ENCODE data around the gene IZUMO4. TPM values are rescaled to one million over a fixed set of nuclear protein-coding genes. Genes with fewer than 3 reads are reported as not detected.

The IZUMO4 gene
- total RNA-seq (1 to 10 TPM in 2 of 5 donors, not detected in 3; 3.5 to 7.5 TPM), polyA plus RNA-seq (10 to 100 TPM in 1 of 3 donors, 1 to 10 TPM in 2; 8.1 to 22.3 (median 9.6) TPM)
- long read RNA-seq, donor 1: 0 reads
- long read RNA-seq, donor 2: 0 reads
- long read RNA-seq, donor 3, partial matches to known transcripts: 14 of 14 reads
- long read RNA-seq, donor 3, other reads (novel, unspliced or antisense): 0 of 14 reads
- long read RNA-seq, donor 4: 0 reads
- long read RNA-seq, donor 5, partial matches to known transcripts: 55 of 63 reads
- long read RNA-seq, donor 5, other reads (novel, unspliced or antisense): 7 of 63 reads
- long read RNA-seq, donor 6: 0 reads
- long read RNA-seq, donor 7: 0 reads
- long read RNA-seq, donor 8, partial matches to known transcripts: 0 of 1 reads
- long read RNA-seq, donor 8, other reads (novel, unspliced or antisense): 0 of 1 reads
- long read RNA-seq, donor 9, partial matches to known transcripts: 73 of 74 reads
- long read RNA-seq, donor 9, other reads (novel, unspliced or antisense): 0 of 74 reads
- long read RNA-seq, donor 10: 0 reads

GRCh38 chr19:2096480-2097202 lies at the start of gene IZUMO4:
Gene IZUMO4, plus strand, starts transcription at chr19:2096915. Its CDS starts 31 bp downstream, at chr19:2096946.
- Histone ChIP-seq H3K4me3 (peak within 1 kb of the TSS; percentile 59 to 83 (median 80)), H3K27ac (peak within 1 kb of the TSS; percentile 88 to 100 (median 98)), H3K27me3 (no peaks in the 10 kb centered on the region), H3K36me3 (peaks cover 20 to 37% (median 36%) of the 10 kb centered on the region in 4 donors), H3K4me1 (peaks cover 24 to 58% (median 51%) of the 10 kb centered on the region in 4 donors), H3K9me3 (no peaks in the 10 kb centered on the region)
- 0 to 1% (median 1%) methylated on average over 11 to 70 of the region's 70 CpGs for WGBS, 5 donors
- DNase-seq: peak; percentile 100
- TF ChIP-seq POLR2AphosphoS5 (IDR thresholded peaks at IDR 0.05) (peak in 2 of 3 donors; percentile 32 to 55), EP300 (IDR thresholded peaks at IDR 0.05) (no peak), CTCF (IDR thresholded peaks at IDR 0.05) (peak in 3 of 7 experiments; percentile 27 to 52 (median 31))
- intact Hi-C loops (cut with DNase I; ENCODE audit: low total_unique reads): no loop called here

GRCh38 chr19:2047076-2047448 lies 49.7 kb upstream of the IZUMO4 start:
- Histone ChIP-seq H3K9me3 (no peaks in the 10 kb centered on the region), H3K4me3 (peak overlapping the region; percentile 75 to 99 (median 98)), H3K27me3 (no peaks in the 10 kb centered on the region), H3K36me3 (peaks cover 26 to 63% (median 58%) of the 10 kb centered on the region in 4 donors), H3K27ac (peak overlapping the region; percentile 94 to 100 (median 100)), H3K4me1 (peaks cover 81 to 87% (median 84%) of the 10 kb centered on the region in 4 donors)
- no peak for TF ChIP-seq CTCF (IDR thresholded peaks at IDR 0.05)
- no peak for TF ChIP-seq POLR2A (IDR thresholded peaks at IDR 0.05)
- no peak for TF ChIP-seq POLR2AphosphoS5 (IDR thresholded peaks at IDR 0.05)
- no peak for TF ChIP-seq EP300 (IDR thresholded peaks at IDR 0.05)
- intact Hi-C loops (cut with DNase I; ENCODE audit: low total_unique reads): no loop called here
- 40 to 76% (median 57%) methylated on average over 3 to 6 of the region's 6 CpGs for WGBS, 5 donors
- no peak for DNase-seq

- Histone ChIP-seq H3K36me3 (peaks cover 23 to 59% (median 56%) of the 10 kb centered on the region in 4 donors), H3K4me3 (peak overlapping the region; percentile 75 to 99 (median 98))
- WGBS, 5 donors: 34 to 49% (median 44%) methylated on average over 17 to 22 of the region's 22 CpGs
These were observed 49.1 kb upstream of the IZUMO4 start for GRCh38 chr19:2047449-2048103.

GRCh38 chr19:2048104-2048958 lies 48.4 kb upstream of the IZUMO4 start:
- Histone ChIP-seq H3K9me3 (no peaks in the 10 kb centered on the region), H3K4me1 (peaks cover 77 to 85% (median 81%) of the 10 kb centered on the region in 4 donors), H3K4me3 (peak overlapping the region; percentile 75 to 99 (median 98)), H3K27ac (peak overlapping the region; percentile 94 to 100 (median 100)), H3K36me3 (peaks cover 23 to 51% (median 48%) of the 10 kb centered on the region in 4 donors), H3K27me3 (no peaks in the 10 kb centered on the region)
- peak in 1 of 2 donors; percentile 30 for DNase-seq
- no peak for TF ChIP-seq POLR2AphosphoS5 (IDR thresholded peaks at IDR 0.05)
- no peak for TF ChIP-seq POLR2A (IDR thresholded peaks at IDR 0.05)
- TF ChIP-seq EP300 (IDR thresholded peaks at IDR 0.05): no peak
- no peak for TF ChIP-seq CTCF (IDR thresholded peaks at IDR 0.05)
- intact Hi-C loops (cut with DNase I; ENCODE audit: low total_unique reads): no loop called here
- 55 to 62% (median 58%) methylated on average over 10 to 17 of the region's 17 CpGs for WGBS, 5 donors

More at GRCh38 chr19:2047449-2048103, 49.1 kb upstream of the IZUMO4 start:
- peaks cover 82 to 88% (median 84%) of the 10 kb centered on the region in 4 donors for H3K4me1 ChIP-seq
- DNase-seq: peak; percentile 58 to 82
- H3K27me3 ChIP-seq: no peaks in the 10 kb centered on the region
- no peaks in the 10 kb centered on the region for H3K9me3 ChIP-seq
- H3K27ac ChIP-seq: peak overlapping the region; percentile 94 to 100 (median 100)
- intact Hi-C loops (cut with DNase I; ENCODE audit: low total_unique reads): no loop called here
- TF ChIP-seq POLR2A (IDR thresholded peaks at IDR 0.05) (no peak), POLR2AphosphoS5 (IDR thresholded peaks at IDR 0.05) (peak in 1 of 3 donors; percentile 53)
